ENCODE measurements around the gene SLC2A9. TPM values are rescaled to one million over a fixed set of nuclear protein-coding genes. Genes with fewer than 3 reads are reported as not detected.

Gene SLC2A9
- total RNA-seq, 2 experiments from 2014 or later, result 0.55 to 0.83 TPM

DNA sequence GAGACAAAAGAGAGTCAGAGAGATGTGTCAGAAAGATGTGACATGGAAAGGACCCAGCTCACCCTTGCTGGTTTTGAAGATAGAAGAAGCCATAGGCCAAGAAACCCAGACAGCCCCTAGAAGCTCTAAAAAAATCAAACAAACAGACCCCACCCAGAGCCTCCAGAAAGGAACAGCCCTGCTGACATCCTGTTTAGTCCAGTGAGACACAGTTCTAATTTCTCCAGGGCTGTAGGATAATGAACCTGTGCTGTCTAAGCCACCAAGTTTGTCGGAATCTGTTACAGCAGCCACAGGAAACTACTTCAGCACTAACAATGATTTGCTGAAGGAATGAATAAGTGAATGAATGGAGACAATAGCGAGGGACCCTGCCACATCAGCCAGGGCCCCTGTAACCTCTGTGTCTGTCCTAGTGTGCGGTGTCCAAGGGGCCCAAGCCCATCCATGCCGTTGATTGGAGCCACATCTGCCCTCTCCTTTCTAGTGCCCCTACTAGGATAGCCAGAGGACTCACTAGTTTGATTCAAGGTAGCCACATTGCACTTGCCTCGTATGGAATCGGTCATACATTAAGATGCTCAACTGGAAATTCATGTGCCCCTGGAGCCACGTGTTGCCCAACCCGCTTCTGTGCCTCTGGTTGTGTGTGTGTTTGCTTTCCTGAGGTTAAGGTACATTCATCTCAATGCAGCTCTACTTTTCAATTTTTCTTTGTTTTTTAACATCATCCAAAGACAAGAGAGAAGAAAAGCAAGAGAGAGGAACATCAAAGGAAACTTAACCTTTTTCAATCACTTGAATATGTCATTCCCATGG lies 32.5 kb upstream of the SLC2A9 start:
- H3K27me3 Mint-ChIP-seq, result no peaks in the 10 kb centered on the region
- ChIA-PET POLR2A (interaction anchor here (1.7 kb wide), 1 partner anchor 9 kb away, joined by 3 read pairs; no protein-coding TSS in a partner anchor), CTCF (interaction anchor here (0.9 kb wide), 1 partner anchor 35 kb away, joined by 3 read pairs; no protein-coding TSS in a partner anchor)
- peaks cover 4% of the 10 kb centered on the region for H3K36me3 Mint-ChIP-seq (ENCODE audit: low read depth)
- DNase-seq, result no peak
- no peaks in the 10 kb centered on the region for H3K9me3 Mint-ChIP-seq
- H3K4me1 Mint-ChIP-seq, result peaks cover 5% of the 10 kb centered on the region
- H3K27ac Mint-ChIP-seq, result no peak overlapping the region
- H3K4me3 Mint-ChIP-seq, result no peak overlapping the region

DNA sequence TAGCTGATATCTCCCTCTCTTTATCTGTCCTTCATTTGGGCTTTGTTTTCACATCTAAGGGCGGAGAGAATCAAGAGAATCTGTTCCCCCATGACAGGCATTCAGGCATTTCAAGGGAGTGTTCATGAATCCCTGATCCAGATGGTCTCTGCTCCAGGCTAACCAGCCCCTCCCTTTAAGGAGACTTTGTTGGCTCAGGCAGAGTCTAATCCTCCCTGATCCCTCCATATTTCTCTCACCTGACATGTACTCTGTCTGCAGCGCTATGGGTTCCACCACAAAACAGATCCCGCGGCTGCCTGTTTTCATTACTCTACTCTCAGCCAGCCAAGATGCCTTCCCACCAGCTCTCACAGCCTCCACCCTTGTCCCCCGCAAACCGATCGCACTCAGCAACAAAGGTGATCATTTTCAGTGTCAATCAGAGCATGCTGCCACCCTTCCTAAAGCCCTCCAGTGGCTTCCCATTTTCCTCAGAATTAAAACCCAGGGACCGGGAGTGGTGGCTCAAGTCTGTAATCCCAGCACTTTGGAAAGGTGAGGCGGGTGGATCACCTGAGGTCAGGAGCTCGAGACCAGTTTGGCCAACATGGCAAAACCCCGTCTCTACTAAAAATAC lies 30.3 kb upstream of the SLC2A9 start:
- POLR2A ChIA-PET, result no interaction called here
- no peaks in the 10 kb centered on the region for H3K27me3 Mint-ChIP-seq
- H3K27ac Mint-ChIP-seq, result no peak overlapping the region

GRCh38 chr4:10050721-10051120 lies 29.4 kb upstream of the SLC2A9 start:
- DNase-seq, result no peak
- Mint-ChIP-seq H3K9me3 (no peaks in the 10 kb centered on the region), H3K36me3 (ENCODE audit: low read depth) (peaks cover 1% of the 10 kb centered on the region), H3K27ac (no peak overlapping the region), H3K27me3 (no peaks in the 10 kb centered on the region), H3K4me1 (peaks cover 19% of the 10 kb centered on the region), H3K4me3 (no peak overlapping the region)
- ChIA-PET CTCF (no interaction called here), POLR2A (no interaction called here)

More for the DNA sequence above, 30.3 kb upstream of the SLC2A9 start:
- no peak for DNase-seq
- Mint-ChIP-seq H3K4me1 (peaks cover 19% of the 10 kb centered on the region), H3K4me3 (no peak overlapping the region), H3K36me3 (ENCODE audit: low read depth) (peaks cover 3% of the 10 kb centered on the region), H3K9me3 (no peaks in the 10 kb centered on the region)
- CTCF ChIA-PET, result no interaction called here

DNA sequence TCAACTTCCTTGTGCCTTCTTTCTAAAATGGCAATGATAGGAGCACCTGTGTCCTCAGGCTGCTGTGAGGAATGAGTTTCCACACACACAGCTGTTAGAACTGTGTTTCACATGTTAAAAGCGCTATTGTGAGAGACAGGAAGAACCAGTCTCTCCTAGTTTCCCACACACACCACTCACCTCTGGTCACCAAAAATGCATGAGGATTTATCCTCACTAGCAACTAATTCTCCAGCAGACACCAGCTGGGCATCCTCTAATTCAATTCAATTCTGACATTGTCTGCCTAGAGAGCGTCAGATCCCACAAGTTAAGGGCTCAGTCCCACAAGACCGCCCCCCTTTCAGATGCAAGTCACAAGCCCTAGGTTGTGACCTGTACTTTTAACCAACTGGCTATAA lies 29.0 kb upstream of the SLC2A9 start:
- Mint-ChIP-seq H3K27ac (no peak overlapping the region), H3K36me3 (ENCODE audit: low read depth) (no peaks in the 10 kb centered on the region), H3K9me3 (no peaks in the 10 kb centered on the region), H3K27me3 (no peaks in the 10 kb centered on the region), H3K4me3 (no peak overlapping the region), H3K4me1 (peaks cover 19% of the 10 kb centered on the region)
- ChIA-PET CTCF (no interaction called here), POLR2A (no interaction called here)
- DNase-seq, result no peak

GRCh38 chr4:10048941-10049697 lies 27.8 kb upstream of the SLC2A9 start:
- POLR2A ChIA-PET, result no interaction called here
- H3K4me3 Mint-ChIP-seq, result no peak overlapping the region
- H3K4me1 Mint-ChIP-seq, result peaks cover 19% of the 10 kb centered on the region
- no peak overlapping the region for H3K27ac Mint-ChIP-seq
- H3K36me3 Mint-ChIP-seq (ENCODE audit: low read depth), result no peaks in the 10 kb centered on the region
- DNase-seq, result no peak
- CTCF ChIA-PET, result interaction anchor here (0.7 kb wide), 1 partner anchor 13 kb away, joined by 3 read pairs; no protein-coding TSS in a partner anchor
- no peaks in the 10 kb centered on the region for H3K9me3 Mint-ChIP-seq
- peaks cover 1% of the 10 kb centered on the region for H3K27me3 Mint-ChIP-seq

DNA sequence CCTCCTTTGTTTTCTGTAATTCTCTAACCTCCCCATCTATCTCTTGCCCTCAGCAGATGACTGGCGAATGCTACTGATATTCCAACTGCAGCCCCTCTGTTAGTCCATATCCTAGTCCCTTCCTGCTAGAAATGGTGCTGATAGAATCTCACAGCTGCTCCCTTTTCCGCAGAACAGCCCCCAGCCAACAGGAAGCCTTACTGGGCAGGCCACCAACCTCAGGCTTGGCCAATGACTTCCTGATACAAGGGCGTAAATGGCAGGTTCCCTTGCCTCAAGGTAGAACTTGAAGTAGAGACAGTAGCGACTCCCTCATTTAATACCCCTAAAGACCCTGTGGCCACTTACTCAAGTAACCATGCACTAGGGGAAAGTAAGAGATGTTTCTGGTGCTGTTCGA lies 26.7 kb upstream of the SLC2A9 start:
- ChIA-PET POLR2A (interaction anchor here (1.3 kb wide), 1 partner anchor 69 kb away, joined by 3 read pairs; the partner anchor contains the start of gene WDR1), CTCF (no interaction called here)
- Mint-ChIP-seq H3K27me3 (peaks cover 1% of the 10 kb centered on the region), H3K9me3 (no peaks in the 10 kb centered on the region), H3K36me3 (ENCODE audit: low read depth) (no peaks in the 10 kb centered on the region), H3K4me1 (peaks cover 19% of the 10 kb centered on the region), H3K27ac (no peak overlapping the region), H3K4me3 (no peak overlapping the region)
- no peak for DNase-seq

DNA sequence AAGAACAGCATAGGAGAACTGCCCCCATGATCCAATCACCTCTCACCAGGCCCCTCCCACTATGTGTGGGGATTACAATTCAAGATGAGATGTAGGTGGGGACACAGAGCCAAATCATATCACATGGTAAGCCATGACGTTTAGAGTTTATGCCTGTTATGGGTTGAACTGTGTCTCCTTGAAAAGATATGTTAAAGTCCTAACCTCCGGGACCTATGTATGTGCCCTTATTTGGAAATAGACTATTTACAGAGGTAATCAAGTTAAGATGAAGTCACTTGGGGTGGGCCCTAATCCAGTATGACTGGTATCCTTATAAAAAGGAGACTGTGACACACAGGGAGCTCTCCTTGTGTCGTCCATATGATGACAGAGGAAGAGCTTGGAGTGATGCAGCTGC lies 25.2 kb upstream of the SLC2A9 start:
- H3K4me3 Mint-ChIP-seq, result no peak overlapping the region
- H3K27ac Mint-ChIP-seq, result no peak overlapping the region
- ChIA-PET POLR2A (no interaction called here), CTCF (interaction anchor here (0.6 kb wide), 1 partner anchor 27 kb away, joined by 3 read pairs; no protein-coding TSS in a partner anchor)
- H3K9me3 Mint-ChIP-seq, result peaks cover 8% of the 10 kb centered on the region
- H3K36me3 Mint-ChIP-seq (ENCODE audit: low read depth), result peaks cover 7% of the 10 kb centered on the region
- H3K27me3 Mint-ChIP-seq, result peaks cover 1% of the 10 kb centered on the region
- peaks cover 19% of the 10 kb centered on the region for H3K4me1 Mint-ChIP-seq
- DNase-seq, result no peak

GRCh38 chr4:10045481-10045880 lies 24.2 kb upstream of the SLC2A9 start:
- H3K4me3 Mint-ChIP-seq, result no peak overlapping the region
- peaks cover 19% of the 10 kb centered on the region for H3K4me1 Mint-ChIP-seq
- ChIA-PET POLR2A (no interaction called here), CTCF (no interaction called here)
- peaks cover 1% of the 10 kb centered on the region for H3K27me3 Mint-ChIP-seq
- H3K9me3 Mint-ChIP-seq, result peaks cover 11% of the 10 kb centered on the region
- H3K27ac Mint-ChIP-seq, result no peak overlapping the region
- DNase-seq, result no peak
- peaks cover 7% of the 10 kb centered on the region for H3K36me3 Mint-ChIP-seq (ENCODE audit: low read depth)

GRCh38 chr4:10041036-10041435 lies 19.7 kb upstream of the SLC2A9 start:
- CTCF ChIA-PET, result interaction anchor here (1.7 kb wide), 1 partner anchor 22 kb away, joined by 3 read pairs; no protein-coding TSS in a partner anchor
- Mint-ChIP-seq H3K36me3 (ENCODE audit: low read depth) (peaks cover 7% of the 10 kb centered on the region), H3K4me3 (no peak overlapping the region), H3K9me3 (peaks cover 11% of the 10 kb centered on the region), H3K27ac (no peak overlapping the region), H3K27me3 (peaks cover 1% of the 10 kb centered on the region), H3K4me1 (no peaks in the 10 kb centered on the region)
- no peak for DNase-seq
- POLR2A ChIA-PET, result interaction anchor here (0.7 kb wide), 1 partner anchor 77 kb away, joined by 3 read pairs; no protein-coding TSS in a partner anchor

DNA sequence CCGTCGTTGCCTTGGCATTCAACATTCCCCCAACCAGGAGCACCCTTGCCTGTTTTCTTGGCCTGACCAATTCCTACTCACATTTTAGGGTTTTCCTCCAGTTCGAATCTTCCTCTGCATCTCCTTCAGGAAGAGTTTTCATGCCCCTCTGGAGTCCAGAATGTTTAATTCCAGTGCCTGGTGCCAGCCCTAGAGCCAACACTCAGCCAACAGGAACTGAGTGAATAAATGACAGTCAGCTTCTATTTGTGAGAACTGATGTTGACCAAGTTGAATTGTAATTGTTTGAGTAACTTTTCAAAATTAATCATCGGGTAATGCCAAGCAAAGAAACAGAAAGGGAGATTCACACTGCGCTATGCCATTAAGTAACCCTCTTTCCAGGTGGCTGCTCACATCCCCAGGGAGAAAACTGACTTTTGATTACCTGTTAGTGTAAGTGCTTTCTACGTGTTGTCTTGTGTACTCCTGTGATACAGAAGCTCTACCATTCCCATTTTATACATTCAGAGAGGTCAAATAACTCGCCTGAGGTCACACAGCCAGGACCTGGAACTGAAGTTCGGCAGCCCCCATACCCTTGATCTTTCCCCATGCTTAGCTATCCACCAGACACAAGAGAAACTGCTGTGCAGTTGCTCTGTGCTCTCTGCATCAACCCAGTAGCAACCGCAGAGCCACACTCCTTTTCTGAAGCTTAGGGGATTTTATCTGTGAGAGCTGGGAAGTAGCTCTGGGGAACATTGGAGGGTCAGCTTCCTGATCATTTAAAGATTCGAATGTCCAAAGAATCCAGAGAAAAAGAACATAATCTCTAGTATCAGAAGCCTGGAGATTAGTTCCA lies 19.0 kb upstream of the SLC2A9 start:
- Mint-ChIP-seq H3K4me3 (no peak overlapping the region), H3K9me3 (peaks cover 11% of the 10 kb centered on the region), H3K27ac (no peak overlapping the region), H3K27me3 (peaks cover 1% of the 10 kb centered on the region), H3K36me3 (ENCODE audit: low read depth) (peaks cover 7% of the 10 kb centered on the region), H3K4me1 (no peaks in the 10 kb centered on the region)
- ChIA-PET POLR2A (interaction anchor here (0.7 kb wide), 1 partner anchor 77 kb away, joined by 3 read pairs; no protein-coding TSS in a partner anchor), CTCF (interaction anchor here (1.7 kb wide), 1 partner anchor 21 kb away, joined by 3 read pairs; no protein-coding TSS in a partner anchor)
- DNase-seq, result no peak

DNA sequence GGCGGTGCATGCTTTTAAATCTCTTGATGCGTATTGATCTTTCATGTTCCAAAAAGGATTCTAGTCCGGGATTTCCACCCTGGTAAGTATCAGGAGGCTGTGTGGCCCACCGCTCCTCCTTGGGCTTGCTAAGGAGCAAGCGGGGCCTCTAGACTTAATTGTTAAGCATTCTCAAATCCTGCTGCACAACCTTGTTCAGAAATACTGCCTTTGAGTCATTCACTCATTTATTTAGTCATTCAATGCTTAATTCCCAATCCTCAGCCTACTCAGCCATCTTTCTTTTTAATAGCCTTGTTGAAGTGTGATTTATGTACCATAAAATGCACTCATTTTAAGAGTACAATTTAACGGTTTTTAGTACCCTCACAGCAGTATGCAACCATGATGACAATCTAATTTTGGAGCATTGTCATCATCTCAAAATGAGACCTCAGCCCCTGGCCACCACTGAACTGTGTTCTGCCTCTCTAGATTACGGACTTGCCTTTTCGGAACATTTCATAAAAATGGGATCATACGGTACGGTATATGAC lies 15.6 kb upstream of the SLC2A9 start:
- Mint-ChIP-seq H3K4me1 (peaks cover 21% of the 10 kb centered on the region), H3K9me3 (peaks cover 3% of the 10 kb centered on the region), H3K27ac (no peak overlapping the region), H3K36me3 (ENCODE audit: low read depth) (no peaks in the 10 kb centered on the region), H3K27me3 (no peaks in the 10 kb centered on the region), H3K4me3 (no peak overlapping the region)
- no peak for DNase-seq
- ChIA-PET POLR2A (no interaction called here), CTCF (no interaction called here)

DNA sequence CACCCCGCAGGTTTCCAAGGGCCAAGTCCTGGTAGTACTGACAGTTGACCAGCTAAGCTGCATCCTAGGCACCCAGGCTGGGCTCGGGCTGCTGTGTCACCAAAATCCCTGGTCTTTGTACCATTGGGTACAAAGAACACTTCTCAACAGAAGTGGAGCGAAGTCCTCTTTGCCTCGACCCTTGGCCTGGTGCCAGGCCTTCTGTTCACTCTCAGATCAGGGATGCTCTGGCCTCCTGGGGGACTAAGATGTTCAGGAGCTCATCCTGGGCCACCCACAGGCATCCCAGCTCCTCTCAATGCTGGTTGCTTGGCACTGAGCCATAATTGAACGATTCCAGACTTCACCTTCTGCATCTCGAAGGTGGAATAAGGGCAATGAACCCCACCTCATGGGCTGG lies 13.8 kb upstream of the SLC2A9 start:
- POLR2A ChIA-PET, result interaction anchor here (1.4 kb wide), 1 partner anchor 37 kb away, joined by 4 read pairs; no protein-coding TSS in a partner anchor
- H3K9me3 Mint-ChIP-seq, result no peaks in the 10 kb centered on the region
- no peak overlapping the region for H3K4me3 Mint-ChIP-seq
- no peak overlapping the region for H3K27ac Mint-ChIP-seq
- CTCF ChIA-PET, result interaction anchor here (1.1 kb wide), 1 partner anchor 20 kb away, joined by 5 read pairs; no protein-coding TSS in a partner anchor
- H3K27me3 Mint-ChIP-seq, result no peaks in the 10 kb centered on the region
- H3K4me1 Mint-ChIP-seq, result peaks cover 21% of the 10 kb centered on the region
- DNase-seq, result no peak
- H3K36me3 Mint-ChIP-seq (ENCODE audit: low read depth), result no peaks in the 10 kb centered on the region
